MM.1S (cell line): ENCODE measurements around the gene ZNF254.

Experiments
- DNase-seq: peaks from one replicate; pipeline ENCODE4 v3.0.0-alpha.2; 2015
- H2AFZ ChIP-seq: fragments of 300-600 bp; sonication (generic); 2 replicates; pipeline ENCODE4 v1.6.0; 2016; ENCODE audit warnings: antibody characterized with exemption, low read length
- H3F3A ChIP-seq: fragments of 300-600 bp; sonication (generic); 2 replicates; pipeline ENCODE4 v1.6.1; 2016; ENCODE audit warnings: mild to moderate bottlenecking, antibody characterized with exemption, low read length, moderate library complexity, mixed read lengths; ENCODE audit not compliant: insufficient read depth
- H3K27ac ChIP-seq: fragments of 300-600 bp; sonication (generic); 2 replicates; pipeline ENCODE4 v1.5.1; 2016; ENCODE audit warnings: mild to moderate bottlenecking, low read length
- H3K27me3 ChIP-seq: fragments of 300-600 bp; sonication (generic); replicated peaks from 2 replicates; pipeline ENCODE4 v1.6.0; 2016; ENCODE audit warnings: low read length; ENCODE audit not compliant: insufficient read depth
- H3K36me3 ChIP-seq: fragments of 300-600 bp; sonication (generic); replicated peaks from 2 replicates; pipeline ENCODE4 v1.6.1; 2016; ENCODE audit warnings: mild to moderate bottlenecking, low read length, mixed read lengths; ENCODE audit not compliant: insufficient read depth
- H3K4me1 ChIP-seq: fragments of 300-600 bp; sonication (generic); 2 replicates; pipeline ENCODE4 v1.6.1; 2016; ENCODE audit warnings: low read length, mixed read lengths
- H3K4me2 ChIP-seq: fragments of 300-600 bp; sonication (generic); 2 replicates; pipeline ENCODE4 v1.6.0; 2016; ENCODE audit warnings: low read depth, low read length
- H3K4me3 ChIP-seq: fragments of 300-600 bp; sonication (generic); 2 replicates; pipeline ENCODE4 v1.5.1; 2016; ENCODE audit warnings: low read length, mixed read lengths
- H3K79me2 ChIP-seq: fragments of 300-600 bp; sonication (generic); 2 replicates; pipeline ENCODE4 v1.6.1; 2016; ENCODE audit warnings: mixed run types, low read length, mixed read lengths
- H3K9ac ChIP-seq: fragments of 300-600 bp; sonication (generic); 2 replicates; pipeline ENCODE4 v1.6.1; 2016; ENCODE audit warnings: low read length, mixed read lengths
- H3K9me2 ChIP-seq: fragments of 300-600 bp; sonication (generic); replicated peaks from 2 replicates; pipeline ENCODE4 v1.6.1; 2016; ENCODE audit warnings: mild to moderate bottlenecking, low read length, mixed read lengths; ENCODE audit not compliant: insufficient read depth
- H3K9me3 ChIP-seq: fragments of 300-600 bp; sonication (generic); replicated peaks from 2 replicates; pipeline ENCODE4 v1.6.1; 2016; ENCODE audit warnings: mild to moderate bottlenecking, low read length, mixed read lengths; ENCODE audit not compliant: insufficient read depth
- H4K20me1 ChIP-seq: fragments of 300-600 bp; sonication (generic); 2 replicates; pipeline ENCODE4 v1.6.1; 2016; ENCODE audit warnings: mild to moderate bottlenecking, low read length, moderate library complexity, mixed read lengths; ENCODE audit not compliant: insufficient read depth
- CTCF ChIP-seq: fragments of 300-600 bp; sonication (generic); IDR thresholded peaks from 2 replicates; pipeline ENCODE4 v1.5.1; 2016; ENCODE audit warnings: antibody characterized with exemption, low read length, mixed read lengths
- EZH2 ChIP-seq: fragments of 300-600 bp; sonication (generic); optimal IDR thresholded peaks from 2 replicates; pipeline ENCODE3; 2017; ENCODE audit warnings: low read depth, mild to moderate bottlenecking, antibody characterized with exemption, low read length, mixed read lengths
- EZH2phosphoT487 ChIP-seq: fragments of 300-600 bp; sonication (generic); IDR thresholded peaks from 2 replicates; pipeline ENCODE4 v1.6.1; 2018; ENCODE audit warnings: antibody characterized with exemption, low read length

ZNF254 gene

GRCh38 chr19:24048261-24048660, 38.7 kb upstream of the ZNF254 start:
- Histone ChIP-seq H2AFZ (no peak overlapping the region), H3K9me2 (no peaks in the 10 kb centered on the region), H3K36me3 (no peaks in the 10 kb centered on the region), H3K9ac (no peak overlapping the region), H3K4me1 (no peaks in the 10 kb centered on the region), H3K4me2 (no peak overlapping the region), H3F3A (no peaks in the 10 kb centered on the region), H3K79me2 (no peaks in the 10 kb centered on the region), H3K9me3 (no peaks in the 10 kb centered on the region), H3K27ac (no peak overlapping the region), H3K27me3 (no peaks in the 10 kb centered on the region), H4K20me1 (no peaks in the 10 kb centered on the region), H3K4me3 (no peak overlapping the region)
- DNase-seq, result no peak
- TF ChIP-seq CTCF, result no peak
- TF ChIP-seq EZH2, result no peak
- TF ChIP-seq EZH2phosphoT487, result no peak

- H3K36me3 ChIP-seq, result no peaks in the 10 kb centered on the region
- H3F3A ChIP-seq, result no peaks in the 10 kb centered on the region
- H4K20me1 ChIP-seq, result no peaks in the 10 kb centered on the region
- no peak overlapping the region for H3K9ac ChIP-seq
- no peak overlapping the region for H3K4me3 ChIP-seq
- H3K4me1 ChIP-seq, result no peaks in the 10 kb centered on the region
- no peak overlapping the region for H3K4me2 ChIP-seq
- no peak for DNase-seq
- no peak overlapping the region for H3K27ac ChIP-seq
- no peaks in the 10 kb centered on the region for H3K9me2 ChIP-seq
- no peak overlapping the region for H2AFZ ChIP-seq
- no peaks in the 10 kb centered on the region for H3K9me3 ChIP-seq
- TF ChIP-seq CTCF, result no peak
- TF ChIP-seq EZH2phosphoT487, result no peak
- no peak for TF ChIP-seq EZH2
- no peaks in the 10 kb centered on the region for H3K79me2 ChIP-seq
- no peaks in the 10 kb centered on the region for H3K27me3 ChIP-seq
These were observed 37.5 kb upstream of the ZNF254 start for GRCh38 chr19:24049537-24049936.

GRCh38 chr19:24051516-24051915, 35.5 kb upstream of the ZNF254 start:
- no peaks in the 10 kb centered on the region for H3K36me3 ChIP-seq
- no peaks in the 10 kb centered on the region for H4K20me1 ChIP-seq
- no peak overlapping the region for H3K4me3 ChIP-seq

More at GRCh38 chr19:24051516-24051915, 35.5 kb upstream of the ZNF254 start:
- no peak overlapping the region for H3K27ac ChIP-seq
- H3K4me2 ChIP-seq, result no peak overlapping the region
- H3K27me3 ChIP-seq, result no peaks in the 10 kb centered on the region
- no peaks in the 10 kb centered on the region for H3K4me1 ChIP-seq
- no peaks in the 10 kb centered on the region for H3F3A ChIP-seq
- no peaks in the 10 kb centered on the region for H3K9me2 ChIP-seq
- H2AFZ ChIP-seq, result no peak overlapping the region
- no peak overlapping the region for H3K9ac ChIP-seq
- no peak for DNase-seq
- H3K9me3 ChIP-seq, result no peaks in the 10 kb centered on the region
- TF ChIP-seq EZH2, result no peak
- no peak for TF ChIP-seq CTCF
- TF ChIP-seq EZH2phosphoT487, result no peak
- no peaks in the 10 kb centered on the region for H3K79me2 ChIP-seq
